GM18951 (cell line): ENCODE data around the gene ARHGAP12.

Source experiments
- POLR2A ChIP-seq: IDR thresholded peaks from 4 replicates; pipeline ENCODE4 v1.6.1; 2011; ENCODE audit warnings: mild to moderate bottlenecking; ENCODE audit not compliant: insufficient read length, insufficient read depth; ENCODE audit errors: extremely low read depth
- in situ Hi-C: fragments of 300-500 bp; cut with MboI; formaldehyde crosslinking; loops from one replicate; pipeline ENCODE4 v1.12.0; 2022; ENCODE audit warnings: low sequenced_read_pairs, mixed read lengths, inconsistent platforms; ENCODE audit not compliant: unreplicated experiment

The ARHGAP12 gene

GRCh38 chr10:31792745-31793144 is 135.9 kb downstream of the ARHGAP12 start:
- in situ Hi-C loops = no loop called here
- no peak for TF ChIP-seq POLR2A

DNA sequence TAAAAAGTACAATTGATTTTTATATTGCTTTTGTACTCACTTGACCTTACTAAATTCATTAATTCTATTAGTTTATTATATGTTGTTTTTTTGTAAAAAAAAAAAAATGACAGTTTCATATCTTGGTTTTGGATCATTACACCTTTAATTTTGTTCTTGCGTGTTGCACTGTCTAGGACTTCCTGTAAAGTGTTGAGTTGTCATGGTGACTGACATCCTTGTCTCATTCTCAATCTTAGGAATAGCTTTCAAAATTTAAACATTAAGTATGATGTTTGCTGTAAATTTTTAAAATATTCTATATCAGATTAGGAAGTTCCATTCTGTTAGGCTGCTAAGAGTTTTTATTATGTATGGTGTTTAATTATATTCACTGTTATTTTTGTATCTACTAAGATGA is 139.1 kb downstream of the ARHGAP12 start:
- in situ Hi-C loops = no loop called here
- TF ChIP-seq POLR2A = no peak

- TF ChIP-seq POLR2A = no peak
- in situ Hi-C loops = no loop called here
Measured at GRCh38 chr10:31782701-31783100, 145.9 kb downstream of the ARHGAP12 start.

- in situ Hi-C loops = no loop called here
- TF ChIP-seq POLR2A = no peak
Measured at GRCh38 chr10:31780717-31781116, 147.9 kb downstream of the ARHGAP12 start.

GRCh38 chr10:31778627-31779026 is 150.0 kb downstream of the ARHGAP12 start:
- no peak for TF ChIP-seq POLR2A
- in situ Hi-C loops = no loop called here

GRCh38 chr10:31776159-31776558 is 152.5 kb downstream of the ARHGAP12 start:
- no peak for TF ChIP-seq POLR2A
- in situ Hi-C loops = no loop called here

DNA sequence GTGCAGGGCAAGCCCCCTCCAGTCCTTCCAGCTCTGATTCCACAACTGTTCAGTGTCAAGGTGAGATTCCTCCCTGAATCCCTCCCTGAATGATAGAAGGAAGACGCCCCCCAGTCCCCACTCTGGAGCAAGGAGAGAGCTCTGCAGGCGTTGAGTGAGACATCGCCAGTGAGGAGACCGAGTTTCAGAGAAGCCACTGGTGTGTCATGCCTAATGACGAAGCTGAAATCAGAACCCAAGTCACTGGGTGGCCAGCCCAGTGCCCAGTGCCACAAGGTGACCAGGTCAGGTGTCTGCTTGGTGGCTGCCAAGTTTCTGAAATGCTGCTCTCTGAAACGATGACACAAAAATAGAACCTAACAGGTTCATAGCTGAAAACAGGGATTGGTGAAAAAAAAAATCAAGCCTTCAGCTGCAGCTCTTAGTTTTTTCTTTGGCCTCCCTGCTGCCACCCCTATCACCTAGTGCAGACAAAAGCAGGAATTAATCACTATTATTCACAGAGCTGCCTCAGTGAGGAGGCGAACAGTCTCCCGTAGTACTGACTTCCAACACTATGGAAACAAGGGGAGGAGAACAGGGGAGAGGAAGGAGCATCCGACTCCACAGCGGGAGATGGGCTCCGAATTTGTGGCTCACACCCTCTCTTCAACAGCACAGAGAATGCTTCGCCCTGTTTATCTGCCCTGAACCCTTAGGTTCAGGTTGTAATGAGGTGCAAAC is 153.5 kb downstream of the ARHGAP12 start:
- TF ChIP-seq POLR2A = no peak
- in situ Hi-C loops = loop anchor here (25.0 kb wide), 1 partner anchor 438 kb away; no protein-coding TSS in a partner anchor

GRCh38 chr10:31774299-31774900 is 154.2 kb downstream of the ARHGAP12 start:
- in situ Hi-C loops = loop anchor here (25.0 kb wide), 1 partner anchor 437 kb away; no protein-coding TSS in a partner anchor
- no peak for TF ChIP-seq POLR2A

GRCh38 chr10:31773749-31774298 is 154.8 kb downstream of the ARHGAP12 start:
- in situ Hi-C loops = loop anchor here (25.0 kb wide), 1 partner anchor 437 kb away; no protein-coding TSS in a partner anchor
- no peak for TF ChIP-seq POLR2A

DNA sequence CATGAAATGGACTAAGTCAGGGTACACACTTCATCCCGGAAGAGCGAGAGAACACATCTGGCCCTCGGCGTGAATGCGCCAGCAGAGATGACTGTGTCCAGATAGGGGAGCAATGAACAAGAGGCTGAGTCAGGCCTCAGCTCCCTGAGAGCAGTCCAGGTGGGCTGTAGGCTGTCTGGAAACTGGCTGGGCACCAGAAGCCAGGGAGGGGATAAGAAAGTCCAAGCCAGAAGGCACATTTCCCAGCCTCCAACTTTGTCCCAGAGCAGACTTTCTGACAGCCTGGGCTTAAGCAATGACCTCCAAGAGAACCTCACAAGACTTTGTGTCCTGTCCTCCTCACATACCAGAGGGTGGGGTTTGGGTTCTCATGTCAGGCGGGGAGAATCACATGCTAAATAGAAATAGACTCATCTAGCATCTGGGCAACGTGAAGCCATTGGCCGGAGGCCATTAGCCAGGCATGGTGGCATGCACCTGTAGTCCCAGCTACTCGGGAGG is 157.2 kb downstream of the ARHGAP12 start:
- in situ Hi-C loops = loop anchor here (25.0 kb wide), 1 partner anchor 434 kb away; no protein-coding TSS in a partner anchor

GRCh38 chr10:31770307-31770902 is 158.2 kb downstream of the ARHGAP12 start:
- no peak for TF ChIP-seq POLR2A
- in situ Hi-C loops = loop anchor here (25.0 kb wide), 1 partner anchor 433 kb away; no protein-coding TSS in a partner anchor

More for the DNA sequence above, 157.2 kb downstream of the ARHGAP12 start:
- no peak for TF ChIP-seq POLR2A

DNA sequence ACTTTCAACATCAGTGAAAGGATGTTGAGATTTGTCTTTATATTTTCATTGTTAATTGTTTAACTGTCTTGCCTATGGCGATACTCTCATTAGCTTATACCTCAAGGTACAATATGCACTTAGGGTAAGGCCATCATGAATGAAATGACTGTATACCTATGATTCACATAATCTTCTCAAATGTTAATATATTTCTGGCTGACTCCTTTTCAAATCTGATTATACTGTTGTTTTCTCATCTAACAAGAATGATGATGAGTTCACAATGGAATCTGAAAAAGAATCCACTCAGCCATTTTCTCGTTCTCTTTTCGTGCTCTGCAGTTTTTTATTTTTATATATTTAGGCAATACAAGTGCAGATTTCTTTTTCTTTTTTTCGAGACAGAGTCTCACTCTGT is 159.1 kb downstream of the ARHGAP12 start:
- in situ Hi-C loops = loop anchor here (25.0 kb wide), 1 partner anchor 432 kb away; no protein-coding TSS in a partner anchor
- TF ChIP-seq POLR2A = no peak

DNA sequence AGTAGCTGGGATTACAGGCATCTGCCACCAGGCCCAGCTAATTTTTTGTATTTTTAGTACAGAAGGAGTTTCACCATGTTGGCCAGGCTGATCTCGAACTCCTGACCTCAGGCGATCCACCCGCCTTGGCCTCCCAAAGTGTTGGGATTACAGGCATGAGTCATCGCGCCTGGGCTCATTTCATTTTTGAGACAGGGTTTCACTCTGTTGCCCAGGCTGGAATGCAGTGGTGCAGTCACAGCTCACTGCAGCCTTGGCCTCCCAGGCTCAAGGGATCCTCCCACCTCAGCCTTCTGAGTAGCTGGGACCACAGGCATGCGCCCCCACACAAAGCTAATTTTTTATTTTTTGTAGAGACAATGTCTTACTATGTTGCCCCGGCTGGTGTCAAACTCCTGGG is 159.7 kb downstream of the ARHGAP12 start:
- in situ Hi-C loops = loop anchor here (25.0 kb wide), 1 partner anchor 432 kb away; no protein-coding TSS in a partner anchor
